OCI-LY3 (cell line): ENCODE measurements around the gene CEP350.

Experiments
- CTCF ChIP-seq: fragments of 200-600, 300-600 bp; sonication (generic); IDR thresholded peaks from 2 replicates; pipeline ENCODE4 v1.5.1; 2014; ENCODE audit warnings: antibody characterized with exemption, low read length, low read depth
- EZH2phosphoT487 ChIP-seq: fragments of 200-600 bp; shearing (Covaris generic); IDR thresholded peaks from 2 replicates; pipeline ENCODE4 v1.6.1; 2018; ENCODE audit warnings: antibody characterized with exemption, mixed run types, low read depth

- TF ChIP-seq CTCF (peak; percentile 55), EZH2phosphoT487 (no peak)
These were observed 577 bp upstream of the CEP350 start for GRCh38 chr1:179953974-179954492.
